A673 (cell line): ENCODE data around the gene BPIFA2.

Experiments used
- EZH2 ChIP-seq: fragments of 200-600 bp; sonication (generic); IDR thresholded peaks from 2 replicates; pipeline ENCODE4 v1.6.1; 2017; ENCODE audit warnings: borderline replicate concordance, low read depth, mild to moderate bottlenecking, mixed read lengths, antibody characterized with exemption, low read length; ENCODE audit not compliant: poor library complexity, severe bottlenecking
- TF ChIP-seq, protein P1 (sequence below): fragments of 300-800, 200-600 bp; sonication (generic); conservative IDR thresholded peaks from 2 replicates; pipeline ENCODE4 v1.5.1; 2017; ENCODE audit warnings: low read depth, mild to moderate bottlenecking, antibody characterized with exemption, low read length, moderate library complexity, mixed read lengths

DNA sequence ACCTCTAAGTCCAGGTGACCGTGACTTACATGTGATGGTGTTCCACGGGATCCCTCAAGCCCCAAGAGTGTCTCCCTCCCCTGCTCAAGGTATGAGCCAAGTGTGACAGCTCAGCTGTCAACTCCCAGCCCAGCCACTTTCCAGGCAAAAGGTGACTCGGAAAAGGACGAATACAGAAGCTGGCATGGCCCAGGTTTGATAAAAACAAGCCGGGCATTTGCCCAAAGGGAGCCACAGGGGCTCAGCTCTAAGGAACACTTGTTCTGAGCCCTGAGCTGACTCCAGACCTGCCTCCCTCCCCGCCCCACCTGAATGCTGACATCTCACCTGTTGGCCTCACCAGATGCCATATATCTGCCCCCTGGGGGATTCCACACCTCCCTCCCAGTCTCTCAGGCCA, 43.0 kb upstream of the BPIFA2 start:
- TF ChIP-seq, protein P1, sequence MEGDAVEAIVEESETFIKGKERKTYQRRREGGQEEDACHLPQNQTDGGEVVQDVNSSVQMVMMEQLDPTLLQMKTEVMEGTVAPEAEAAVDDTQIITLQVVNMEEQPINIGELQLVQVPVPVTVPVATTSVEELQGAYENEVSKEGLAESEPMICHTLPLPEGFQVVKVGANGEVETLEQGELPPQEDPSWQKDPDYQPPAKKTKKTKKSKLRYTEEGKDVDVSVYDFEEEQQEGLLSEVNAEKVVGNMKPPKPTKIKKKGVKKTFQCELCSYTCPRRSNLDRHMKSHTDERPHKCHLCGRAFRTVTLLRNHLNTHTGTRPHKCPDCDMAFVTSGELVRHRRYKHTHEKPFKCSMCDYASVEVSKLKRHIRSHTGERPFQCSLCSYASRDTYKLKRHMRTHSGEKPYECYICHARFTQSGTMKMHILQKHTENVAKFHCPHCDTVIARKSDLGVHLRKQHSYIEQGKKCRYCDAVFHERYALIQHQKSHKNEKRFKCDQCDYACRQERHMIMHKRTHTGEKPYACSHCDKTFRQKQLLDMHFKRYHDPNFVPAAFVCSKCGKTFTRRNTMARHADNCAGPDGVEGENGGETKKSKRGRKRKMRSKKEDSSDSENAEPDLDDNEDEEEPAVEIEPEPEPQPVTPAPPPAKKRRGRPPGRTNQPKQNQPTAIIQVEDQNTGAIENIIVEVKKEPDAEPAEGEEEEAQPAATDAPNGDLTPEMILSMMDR, result no peak
- no peak for TF ChIP-seq EZH2
